OCI-LY1 (cell line): ENCODE results near the gene FBXL22.

Experiments used
- H2AFZ ChIP-seq: fragments of 200-600 bp; sonication (generic), shearing (Covaris generic); 2 replicates; pipeline ENCODE4 v1.6.0; 2014; ENCODE audit warnings: antibody characterized with exemption, mild to moderate bottlenecking, low read length
- H3F3A ChIP-seq: fragments of 200-600 bp; sonication (generic), shearing (Covaris generic); 2 replicates; pipeline ENCODE4 v1.6.0; 2014; ENCODE audit warnings: mild to moderate bottlenecking, antibody characterized with exemption, low read length, moderate library complexity; ENCODE audit not compliant: insufficient read depth
- H3K27ac ChIP-seq: fragments of 200-600 bp; sonication (generic); 2 replicates; pipeline ENCODE4 v1.5.1; 2014; ENCODE audit warnings: low read length, mixed run types, mild to moderate bottlenecking, low read depth; ENCODE audit not compliant: poor library complexity, severe bottlenecking
- H3K27me3 ChIP-seq: fragments of 200-600 bp; sonication (generic); 2 replicates; pipeline ENCODE4 v1.6.0; 2014; ENCODE audit warnings: antibody characterized with exemption, mild to moderate bottlenecking, low read length, moderate library complexity; ENCODE audit not compliant: insufficient read depth
- H3K36me3 ChIP-seq: fragments of 200-600 bp; sonication (generic); 2 replicates; pipeline ENCODE4 v1.6.1; 2014; ENCODE audit warnings: mild to moderate bottlenecking, antibody characterized with exemption, low read length, moderate library complexity, mixed read lengths; ENCODE audit not compliant: insufficient read depth
- H3K4me1 ChIP-seq: fragments of 200-600 bp; sonication (generic); 2 replicates; pipeline ENCODE4 v1.5.1; 2014; ENCODE audit warnings: mild to moderate bottlenecking, low read length, moderate library complexity; ENCODE audit not compliant: insufficient read depth, severe bottlenecking
- H3K4me2 ChIP-seq: fragments of 200-600 bp; sonication (generic), shearing (Covaris generic); 2 replicates; pipeline ENCODE4 v1.6.1; 2014; ENCODE audit warnings: low read length
- H3K4me3 ChIP-seq: fragments of 200-600 bp; sonication (generic); 2 replicates; pipeline ENCODE4 v1.5.1; 2014; ENCODE audit warnings: low read length, low read depth, mild to moderate bottlenecking, mixed read lengths; ENCODE audit not compliant: poor library complexity, severe bottlenecking
- H3K79me2 ChIP-seq: fragments of 200-600 bp; shearing (Covaris generic); 2 replicates; pipeline ENCODE4 v1.6.1; 2016; ENCODE audit warnings: mixed run types, low read length, mixed read lengths; ENCODE audit not compliant: insufficient read depth
- H3K9ac ChIP-seq: fragments of 200-600 bp; sonication (generic), shearing (Covaris generic); 2 replicates; pipeline ENCODE4 v1.6.1; 2014; ENCODE audit warnings: mild to moderate bottlenecking, low read length, mixed read lengths
- H3K9me2 ChIP-seq: fragments of 200-600 bp; sonication (generic), shearing (Covaris generic); 2 replicates; pipeline ENCODE4 v1.6.1; 2014; ENCODE audit warnings: low read depth, mild to moderate bottlenecking, low read length, mixed read lengths
- H3K9me3 ChIP-seq: fragments of 200-600 bp; shearing (Covaris generic); 2 replicates; pipeline ENCODE4 v1.6.1; 2014; ENCODE audit warnings: low read length, mixed read lengths
- H4K20me1 ChIP-seq: fragments of 200-600 bp; sonication (generic), shearing (Covaris generic); 2 replicates; pipeline ENCODE4 v1.6.0; 2016; ENCODE audit warnings: mild to moderate bottlenecking, low read length; ENCODE audit not compliant: insufficient read depth
- CTCF ChIP-seq: fragments of 200-600 bp; sonication (generic), shearing (Covaris generic); IDR thresholded peaks from 2 replicates; pipeline ENCODE4 v1.5.1; 2017; ENCODE audit warnings: mild to moderate bottlenecking, antibody characterized with exemption, low read length, moderate library complexity, mixed read lengths
- EZH2 ChIP-seq: fragments of 200-600 bp; sonication (generic), shearing (Covaris generic); IDR thresholded peaks from 2 replicates; pipeline ENCODE4 v1.8.0; 2017; ENCODE audit warnings: borderline replicate concordance, mixed run types, mild to moderate bottlenecking, antibody characterized with exemption, low read length, moderate library complexity, mixed read lengths

Gene FBXL22

GRCh38 chr15:63595688-63596087 lies 1.5 kb upstream of the FBXL22 start:
- H3K4me1 ChIP-seq = peaks cover 65% of the 10 kb centered on the region
- no peak overlapping the region for H3K4me3 ChIP-seq

GRCh38 chr15:63596676-63597037 lies 530 bp upstream of the FBXL22 start:
- no peaks in the 10 kb centered on the region for H3K79me2 ChIP-seq
- peak overlapping the region; percentile 89 for H3K27ac ChIP-seq
- H3F3A ChIP-seq = 0 out of 2 replicates have a peak, but pooled peaks cover 2% of the 10 kb centered on the region
- H4K20me1 ChIP-seq = no peaks in the 10 kb centered on the region
- no peak overlapping the region for H2AFZ ChIP-seq
- no peak overlapping the region; the same call in 1 of the 2 replicates for H3K9ac ChIP-seq
- H3K9me2 ChIP-seq = no peaks in the 10 kb centered on the region
- H3K4me1 ChIP-seq = peaks cover 68% of the 10 kb centered on the region
- peak overlapping the region; percentile 41; the same call in 1 of the 2 replicates for H3K4me2 ChIP-seq
- peaks cover 27% of the 10 kb centered on the region for H3K36me3 ChIP-seq
- no peaks in the 10 kb centered on the region for H3K27me3 ChIP-seq
- H3K9me3 ChIP-seq = no peaks in the 10 kb centered on the region
- no peak overlapping the region for H3K4me3 ChIP-seq
- TF ChIP-seq EZH2 (no peak), CTCF (no peak)

More at GRCh38 chr15:63595688-63596087, 1.5 kb upstream of the FBXL22 start:
- H3F3A ChIP-seq = 0 out of 2 replicates have a peak, but pooled peaks cover 2% of the 10 kb centered on the region
- no peaks in the 10 kb centered on the region for H3K9me3 ChIP-seq
- TF ChIP-seq EZH2 (no peak), CTCF (no peak)
- H2AFZ ChIP-seq = no peak overlapping the region
- H3K36me3 ChIP-seq = peaks cover 36% of the 10 kb centered on the region
- no peaks in the 10 kb centered on the region for H3K79me2 ChIP-seq
- peak overlapping the region; percentile 89 for H3K27ac ChIP-seq
- no peaks in the 10 kb centered on the region for H4K20me1 ChIP-seq
- no peaks in the 10 kb centered on the region for H3K27me3 ChIP-seq
- H3K9ac ChIP-seq = no peak overlapping the region
- H3K4me2 ChIP-seq = peak overlapping the region; percentile 4; the same call in 1 of the 2 replicates
- no peaks in the 10 kb centered on the region for H3K9me2 ChIP-seq

DNA sequence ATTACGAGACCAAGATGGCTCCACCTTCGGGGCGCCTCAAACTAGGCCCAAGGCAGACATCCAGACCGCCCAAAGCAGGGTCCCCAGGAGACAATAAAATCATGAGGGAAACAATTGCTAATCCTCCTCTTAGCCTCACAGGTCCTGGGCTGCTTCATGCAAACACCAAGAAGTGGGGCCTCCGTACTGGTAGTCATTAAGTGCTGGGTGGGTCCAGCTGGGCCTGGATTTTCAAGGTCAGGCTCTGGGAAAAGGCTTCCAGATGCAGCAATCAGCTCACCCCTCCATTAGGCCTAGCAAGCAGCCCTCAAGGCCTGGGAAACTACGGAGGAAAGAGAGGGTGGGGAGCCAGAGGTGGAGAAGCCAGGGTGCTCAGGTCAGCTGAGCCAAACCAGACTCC lies 634 bp downstream of the FBXL22 start:
- H3K9ac ChIP-seq = peak overlapping the region; percentile 22; the same call in 1 of the 2 replicates
- no peaks in the 10 kb centered on the region for H3K9me2 ChIP-seq
- peaks cover 77% of the 10 kb centered on the region for H3K4me1 ChIP-seq
- H2AFZ ChIP-seq = no peak overlapping the region
- no peaks in the 10 kb centered on the region for H3K27me3 ChIP-seq
- 0 out of 2 replicates have a peak, but pooled peaks cover 2% of the 10 kb centered on the region for H3F3A ChIP-seq
- peak overlapping the region; percentile 89 for H3K27ac ChIP-seq
- peak overlapping the region; percentile 41; the same call in 1 of the 2 replicates for H3K4me2 ChIP-seq
- no peaks in the 10 kb centered on the region for H3K9me3 ChIP-seq
- H3K79me2 ChIP-seq = no peaks in the 10 kb centered on the region
- peaks cover 16% of the 10 kb centered on the region for H3K36me3 ChIP-seq
- no peaks in the 10 kb centered on the region for H4K20me1 ChIP-seq
- H3K4me3 ChIP-seq = peak overlapping the region; percentile 8
- no peak for TF ChIP-seq EZH2
- TF ChIP-seq CTCF = no peak
